ENCODE measurements around the gene CDHR5.

Gene CDHR5

Small RNA genes within 50 kb of the gene (small RNA-seq; reads per million reads assigned to genes)
- gene MIR210 (ENCODE audit: insufficient read depth) = 1,307 reads per million, percentile 99 among the genes with 10 or more reads in this experiment

Data from neuronal stem cell (in vitro differentiated cells).